HG03139 (cell line): Measurements from ENCODE around the gene SERINC2.
"Not testable (repeated sequence)": the region's sequence is repeated elsewhere in the genome, so short reads cannot be mapped to it uniquely, and the experiment has no call there.

ENCODE experiments used
- ATAC-seq: cut with Tn5 transposase; IDR thresholded peaks from one replicate; pipeline ENCODE4 v1.9.1; 2021; ENCODE audit not compliant: unreplicated experiment

SERINC2 gene

DNA sequence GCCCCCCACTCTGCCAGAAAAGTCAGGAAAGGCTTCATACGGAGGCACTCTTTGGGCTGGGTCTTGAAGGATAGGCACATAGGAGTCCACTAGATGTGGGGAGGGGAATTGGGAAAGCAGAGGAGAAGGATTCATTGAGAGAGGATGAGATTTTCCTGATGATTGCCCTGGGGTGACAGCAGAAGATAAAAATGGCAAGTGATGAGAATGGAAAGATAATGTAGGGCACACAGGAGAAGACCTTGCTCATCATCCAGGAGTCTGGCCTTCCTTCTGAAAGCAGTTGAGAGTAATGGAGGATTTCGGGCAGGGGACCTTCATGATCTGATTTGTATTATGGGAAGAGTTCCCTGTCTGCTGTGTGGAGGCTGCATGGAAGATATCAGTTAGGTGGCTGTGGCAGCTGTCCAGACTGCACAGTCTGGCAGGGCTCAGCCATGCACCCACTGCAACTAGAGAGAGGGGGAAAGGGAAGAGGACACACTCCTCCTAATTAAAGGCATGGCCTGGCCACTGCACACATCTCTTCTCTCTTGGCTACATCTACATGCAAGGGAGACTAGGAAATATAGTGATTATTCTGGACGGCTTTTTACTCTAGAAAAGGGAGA, 30.5 kb upstream of the SERINC2 start:
- ATAC-seq, result no peak

DNA sequence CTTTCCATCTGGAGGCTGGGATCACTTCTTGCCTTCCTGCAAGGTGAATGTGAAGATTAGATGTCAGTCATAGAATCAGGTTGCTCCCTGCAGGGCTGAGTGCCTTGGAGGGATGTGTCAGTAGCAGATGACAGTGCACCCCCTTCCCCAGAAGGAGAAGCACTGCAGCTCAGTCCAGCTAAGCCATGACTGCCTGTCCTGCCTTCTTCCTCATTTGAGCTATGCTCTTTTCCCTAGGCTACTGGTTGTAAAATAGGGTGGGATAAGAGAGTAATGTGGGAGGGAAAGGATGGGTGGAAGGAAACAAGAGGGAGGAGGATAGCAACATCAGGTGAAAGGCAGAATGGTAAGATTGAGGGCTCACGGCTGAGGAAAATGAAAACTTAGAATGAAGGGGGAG, 29.0 kb upstream of the SERINC2 start:
- no peak for ATAC-seq

DNA sequence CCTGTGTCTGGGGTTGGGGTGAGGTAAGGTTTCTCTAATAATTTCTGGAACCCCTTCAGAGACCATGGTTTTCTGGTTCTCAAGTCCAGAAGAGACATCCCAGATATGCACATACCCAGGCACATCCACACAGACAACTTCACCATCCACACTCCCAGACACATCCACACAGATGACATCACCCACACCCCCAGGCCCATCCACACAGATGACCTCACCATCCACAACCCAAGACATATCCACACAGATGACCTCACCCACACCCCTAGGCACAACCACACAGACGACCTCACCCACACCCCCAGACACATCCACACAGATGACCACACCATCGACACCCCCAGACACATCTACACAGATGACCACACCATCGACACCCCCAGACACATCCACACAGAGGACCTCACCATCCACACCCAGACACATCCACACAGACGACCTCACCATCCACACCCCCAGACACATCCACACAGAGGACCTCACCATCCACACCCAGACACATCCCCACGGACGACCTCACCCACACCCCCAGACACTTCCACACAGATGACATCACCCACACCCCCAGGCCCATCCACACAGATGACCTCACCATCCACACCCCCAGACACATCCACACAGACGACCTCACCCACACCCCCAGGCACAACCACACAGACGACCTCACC, 26.3 kb upstream of the SERINC2 start:
- not testable (repeated sequence) for ATAC-seq

DNA sequence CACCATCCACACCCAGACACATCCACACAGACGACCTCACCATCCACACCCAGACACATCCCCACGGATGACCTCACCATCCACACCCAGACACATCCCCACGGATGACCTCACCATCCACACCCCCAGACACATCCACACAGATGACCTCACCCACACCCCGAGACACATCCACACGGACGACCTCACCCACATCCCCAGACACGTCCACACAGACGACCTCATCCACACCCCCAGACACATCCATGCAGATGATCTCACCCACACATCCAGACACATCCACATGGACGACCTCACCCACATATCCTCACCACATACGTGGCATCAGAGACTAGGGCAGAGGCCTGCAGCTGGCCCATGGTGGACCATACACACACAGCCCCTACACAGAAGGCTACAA, 25.4 kb upstream of the SERINC2 start:
- no peak for ATAC-seq

DNA sequence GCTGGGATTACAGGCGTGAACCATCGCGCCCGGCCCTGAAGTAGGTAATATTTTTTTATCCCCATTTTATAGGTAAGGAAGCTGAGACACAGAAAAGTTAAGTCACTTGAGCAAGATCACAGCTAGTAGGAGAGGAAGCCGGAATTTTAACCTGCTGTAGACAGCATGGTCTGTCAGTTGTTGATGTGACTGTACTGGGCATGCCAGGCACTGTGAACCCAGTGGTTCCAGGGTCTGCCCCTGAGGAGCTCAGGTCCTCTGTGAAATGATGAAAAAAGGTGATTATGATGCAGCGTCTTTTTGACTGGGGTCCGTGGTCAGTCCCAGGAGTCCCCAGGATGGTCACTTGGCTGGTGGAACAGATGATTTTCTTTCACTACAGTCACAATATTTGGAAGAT, 23.4 kb upstream of the SERINC2 start:
- no peak for ATAC-seq

DNA sequence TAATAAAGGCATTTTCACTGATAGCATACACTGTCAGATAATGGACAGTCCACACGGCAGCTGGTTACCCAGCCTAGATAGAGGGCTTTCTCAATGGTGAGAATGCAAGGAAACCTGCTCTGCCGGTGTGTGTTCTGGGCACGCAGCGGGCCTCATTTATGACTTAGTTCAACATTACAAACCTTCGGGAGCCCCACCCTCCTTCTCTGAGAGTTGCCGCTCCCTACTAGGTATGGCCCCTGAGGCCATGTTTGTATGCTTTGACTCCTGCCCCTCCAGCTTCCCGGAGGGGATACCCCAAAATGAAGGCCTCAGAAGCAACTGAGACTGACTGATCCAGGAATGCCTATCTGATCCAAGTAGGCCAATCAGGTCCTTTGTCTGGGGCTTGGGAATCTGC, 22.9 kb upstream of the SERINC2 start:
- no peak for ATAC-seq

DNA sequence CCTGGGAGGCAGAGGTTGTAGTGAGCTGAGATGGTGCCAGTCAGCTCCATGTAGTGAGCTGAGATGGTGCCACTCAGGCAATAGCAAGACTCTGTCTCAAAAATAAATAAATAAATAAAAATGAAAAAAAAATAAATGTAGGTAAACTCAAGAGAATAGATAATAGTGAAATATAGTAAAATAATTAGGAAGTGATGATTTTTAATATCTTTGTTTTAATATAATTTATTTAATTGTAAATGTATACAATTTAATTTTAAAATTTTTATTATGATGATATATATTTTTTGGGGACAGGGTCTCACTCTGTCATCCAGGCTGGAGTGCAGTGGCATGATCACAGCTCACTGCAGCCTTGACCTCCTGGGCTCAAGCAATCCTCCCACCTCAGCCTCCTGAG, 19.6 kb upstream of the SERINC2 start:
- no peak for ATAC-seq

DNA sequence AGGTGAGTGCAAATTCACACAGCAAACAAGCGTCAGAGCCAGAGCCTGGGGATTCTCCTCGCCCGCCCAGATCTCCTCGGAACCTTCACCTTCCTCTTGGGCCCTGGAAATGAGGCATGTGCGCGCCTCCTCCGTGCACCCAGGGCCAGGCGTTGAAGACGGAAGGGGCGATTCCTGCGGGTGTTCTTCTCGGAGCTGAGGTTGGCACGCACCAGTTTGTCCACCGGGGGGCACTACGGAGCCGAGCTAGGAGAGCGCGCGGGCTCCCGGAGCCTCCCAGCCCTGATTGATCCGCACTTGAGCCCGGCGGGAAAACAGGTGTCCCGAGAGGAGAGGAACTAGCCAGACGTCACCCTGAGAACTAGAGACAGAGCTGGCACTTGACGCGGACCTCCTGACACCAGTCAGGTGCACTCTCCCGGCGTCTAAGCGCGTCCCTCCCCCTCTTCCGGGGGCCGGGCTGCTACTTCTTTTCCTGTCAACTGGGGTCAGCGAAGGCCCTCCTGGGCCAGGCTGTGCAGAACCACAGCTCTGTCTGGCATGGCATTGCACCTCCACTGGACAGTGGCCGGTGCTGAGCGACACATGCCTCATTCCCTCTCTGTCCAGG, 18.3 kb upstream of the SERINC2 start:
- ATAC-seq, result no peak

DNA sequence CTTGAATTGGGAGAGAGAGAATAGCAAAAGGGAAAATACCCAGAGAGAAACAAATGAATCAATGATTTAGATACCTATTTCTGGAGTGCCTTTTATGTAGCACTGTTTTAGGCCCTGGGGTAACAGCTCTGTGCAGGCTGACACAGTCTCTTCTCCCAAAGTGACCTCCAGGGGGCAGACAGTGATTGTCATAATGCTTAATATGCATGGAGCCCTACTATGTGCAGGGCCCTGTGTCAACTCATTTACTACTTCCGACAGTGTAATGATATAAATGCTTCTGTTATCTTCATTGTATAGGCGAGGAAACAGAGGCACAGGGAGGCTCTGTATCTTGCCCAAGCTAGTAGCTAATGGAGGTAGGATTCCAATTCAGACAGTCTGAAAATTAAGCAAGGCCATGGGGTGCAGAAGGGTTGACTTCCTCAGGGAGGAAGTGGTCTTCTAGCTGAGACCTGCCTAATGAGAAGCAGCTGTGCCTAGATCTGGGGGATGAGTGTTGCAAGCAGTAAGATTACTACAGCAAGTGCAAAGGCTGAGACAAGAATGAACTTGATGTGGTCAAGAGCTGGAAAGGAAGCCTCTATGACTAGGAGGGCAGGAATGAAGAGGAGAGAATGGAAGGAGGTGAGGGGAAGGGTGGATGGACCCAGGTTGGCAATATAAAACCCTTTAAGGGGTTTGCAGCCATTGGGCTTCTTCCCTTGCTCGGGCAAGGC, 16.2 kb upstream of the SERINC2 start:
- ATAC-seq, result no peak

DNA sequence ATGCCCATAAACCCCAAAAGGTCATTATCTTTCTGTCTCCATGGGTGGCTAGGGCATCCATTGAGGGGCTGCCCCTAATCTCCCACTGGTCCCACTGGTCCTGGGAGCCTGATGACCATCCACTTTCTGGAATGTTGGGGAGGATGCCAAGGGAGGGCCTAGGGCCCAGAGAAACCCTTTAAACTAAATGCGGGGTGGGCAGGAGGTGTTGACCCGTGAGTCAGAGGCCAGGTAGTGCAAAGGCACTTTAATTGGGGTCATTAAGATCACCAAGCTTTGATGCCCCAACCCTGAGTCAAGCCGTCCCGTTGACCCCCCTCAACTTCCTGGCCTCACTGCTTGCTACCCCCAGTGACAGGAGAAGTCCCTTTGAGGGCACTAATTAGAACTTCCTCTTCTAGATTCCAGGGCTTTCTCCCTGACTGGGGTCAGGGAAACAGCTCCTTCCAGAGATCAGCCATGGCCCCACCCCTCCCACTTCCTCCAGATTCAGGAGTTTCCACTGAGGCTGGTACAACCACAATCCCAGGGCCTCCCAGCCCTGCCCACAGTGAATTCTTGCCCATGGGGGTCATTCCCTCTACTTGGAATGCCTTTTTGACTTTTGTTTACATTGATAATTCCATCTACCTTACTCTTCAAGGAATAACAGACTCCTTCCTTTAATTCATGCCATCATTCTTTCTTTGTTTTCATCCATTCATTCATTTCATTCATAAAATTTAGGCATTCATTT, 15.5 kb upstream of the SERINC2 start:
- no peak for ATAC-seq

DNA sequence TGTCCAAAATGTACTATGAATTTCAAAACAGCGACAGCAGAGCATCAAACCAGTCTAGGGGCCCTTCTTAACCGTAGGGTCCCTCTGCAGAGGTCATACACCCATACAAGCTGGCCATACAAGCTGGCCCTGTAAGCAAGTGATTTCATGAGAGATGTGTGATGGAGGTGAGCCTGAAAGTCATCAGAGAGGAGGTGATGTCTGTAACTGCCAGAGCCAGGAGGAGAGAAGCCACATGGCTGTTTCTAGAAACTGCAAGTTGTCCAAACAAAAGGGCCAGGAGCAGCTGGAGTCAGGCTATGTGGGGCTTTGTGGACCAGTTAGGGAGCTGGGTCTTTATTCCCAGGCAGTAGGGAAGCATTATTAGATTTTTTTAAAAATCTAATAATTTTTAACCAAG, 14.8 kb upstream of the SERINC2 start:
- ATAC-seq, result no peak

DNA sequence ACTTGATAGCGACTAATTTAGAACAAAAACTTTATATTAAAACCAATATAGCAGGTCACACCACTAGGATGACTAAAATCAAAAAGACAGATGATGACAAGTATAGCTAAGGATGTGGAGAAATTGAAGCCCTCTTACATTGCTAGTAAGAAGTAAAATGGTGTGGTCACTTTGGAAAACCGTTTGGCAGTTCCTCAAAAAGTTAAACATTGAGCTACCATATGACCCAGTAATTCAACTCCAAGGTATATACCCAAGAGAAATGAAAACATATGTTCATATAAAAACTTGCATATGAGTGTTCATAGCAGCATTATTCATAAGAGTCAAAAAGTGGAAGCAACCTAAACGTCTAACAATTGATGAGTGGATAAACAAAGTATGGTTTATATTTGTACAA, 13.0 kb upstream of the SERINC2 start:
- no peak for ATAC-seq

DNA sequence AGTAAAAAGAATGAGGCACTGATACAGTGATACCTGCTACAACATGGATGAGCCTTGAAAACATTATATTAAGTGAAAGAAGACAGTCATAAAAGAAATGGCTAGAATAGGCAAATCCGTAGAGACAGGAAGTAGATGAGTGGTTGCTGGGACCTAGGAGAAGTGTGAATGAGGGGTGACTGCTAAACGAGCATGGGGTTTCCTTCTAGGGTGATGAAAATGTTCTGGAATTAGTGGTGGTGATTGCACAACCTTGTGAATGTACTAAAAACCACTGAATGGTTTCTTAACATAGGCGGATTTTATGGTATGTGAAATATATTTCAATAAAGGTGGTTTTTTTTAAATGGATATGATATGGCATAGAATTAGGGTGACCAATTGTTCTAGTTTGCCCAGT, 12.6 kb upstream of the SERINC2 start:
- ATAC-seq, result no peak

DNA sequence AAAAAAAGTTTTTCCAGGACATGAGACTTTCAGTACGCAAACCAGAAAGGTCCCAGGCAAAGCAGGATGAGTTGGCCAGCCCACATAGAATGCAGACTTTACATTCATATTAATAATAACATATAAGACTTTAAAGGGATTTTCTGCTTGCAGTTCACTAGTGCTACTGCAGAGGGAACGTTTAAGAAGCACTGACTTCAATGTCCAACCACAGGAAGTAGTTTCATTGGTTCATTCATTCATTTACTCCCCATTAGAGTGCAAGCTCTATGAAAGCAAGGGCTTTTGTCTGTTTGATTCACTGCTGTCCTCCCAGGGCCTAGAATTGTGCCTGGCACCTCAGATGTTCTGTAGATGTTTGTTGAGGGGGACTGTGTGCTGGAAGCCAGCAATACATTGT, 11.8 kb upstream of the SERINC2 start:
- ATAC-seq, result no peak

DNA sequence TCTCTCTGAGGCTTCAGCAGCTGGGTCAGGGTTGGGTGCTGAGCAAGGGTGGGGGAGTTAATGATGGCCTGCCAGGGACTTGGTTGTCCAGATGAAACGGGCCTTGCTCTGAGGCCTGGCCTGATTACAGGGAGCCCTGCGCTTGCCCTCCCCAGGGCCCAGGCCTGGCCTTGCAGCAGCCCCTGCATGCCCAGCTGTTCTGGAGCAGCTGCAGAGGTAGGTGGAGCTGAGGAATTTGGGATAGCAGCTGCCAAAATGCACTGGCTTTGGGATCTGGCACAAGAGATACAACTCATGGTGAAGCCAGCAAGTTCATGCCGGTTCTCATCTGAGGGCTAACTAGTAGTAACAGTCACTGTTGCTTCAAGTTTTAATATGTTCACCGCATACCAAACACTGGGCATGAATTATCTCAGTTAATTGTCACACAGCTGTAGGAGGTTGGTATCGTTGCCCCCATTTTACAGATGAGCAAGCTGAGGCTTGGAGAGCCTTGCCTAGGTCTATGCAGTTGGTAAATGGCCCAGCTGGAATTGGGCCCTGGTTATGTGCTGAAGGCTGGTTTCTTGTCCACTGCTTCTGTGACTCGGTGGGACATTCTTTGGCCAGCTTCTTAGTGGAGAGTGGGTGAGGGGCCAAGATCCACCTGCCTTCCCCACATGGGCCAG, 7.3 kb upstream of the SERINC2 start:
- ATAC-seq, result no peak

DNA sequence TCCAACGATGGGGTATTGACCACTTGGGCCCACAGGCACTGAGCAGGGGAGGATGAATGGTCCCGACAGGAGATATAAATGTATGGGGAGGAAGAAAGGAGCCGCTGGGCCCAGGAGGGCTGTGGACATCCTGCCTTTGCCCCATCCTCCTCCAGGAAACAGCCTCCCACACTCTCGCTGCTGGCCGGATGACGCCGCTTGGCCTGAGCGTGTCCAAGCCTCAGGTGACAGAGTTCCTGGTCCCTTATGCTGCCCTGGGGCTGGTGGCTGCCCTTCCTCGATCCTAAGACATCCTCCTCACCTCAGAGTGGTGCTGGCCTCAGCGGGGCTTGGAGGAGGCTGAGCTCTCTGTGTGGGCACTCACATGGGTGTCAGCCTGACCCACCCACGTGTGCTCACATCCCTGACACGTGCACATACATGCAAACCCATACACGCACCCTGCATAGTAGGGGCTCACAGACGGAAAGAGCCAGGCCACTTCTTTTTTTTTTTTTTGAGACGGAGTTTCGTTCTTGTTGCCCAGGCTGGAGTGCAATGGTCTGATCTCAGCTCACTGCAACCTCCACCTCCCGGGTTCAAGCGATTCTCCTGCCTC, 5.9 kb upstream of the SERINC2 start:
- no peak for ATAC-seq

DNA sequence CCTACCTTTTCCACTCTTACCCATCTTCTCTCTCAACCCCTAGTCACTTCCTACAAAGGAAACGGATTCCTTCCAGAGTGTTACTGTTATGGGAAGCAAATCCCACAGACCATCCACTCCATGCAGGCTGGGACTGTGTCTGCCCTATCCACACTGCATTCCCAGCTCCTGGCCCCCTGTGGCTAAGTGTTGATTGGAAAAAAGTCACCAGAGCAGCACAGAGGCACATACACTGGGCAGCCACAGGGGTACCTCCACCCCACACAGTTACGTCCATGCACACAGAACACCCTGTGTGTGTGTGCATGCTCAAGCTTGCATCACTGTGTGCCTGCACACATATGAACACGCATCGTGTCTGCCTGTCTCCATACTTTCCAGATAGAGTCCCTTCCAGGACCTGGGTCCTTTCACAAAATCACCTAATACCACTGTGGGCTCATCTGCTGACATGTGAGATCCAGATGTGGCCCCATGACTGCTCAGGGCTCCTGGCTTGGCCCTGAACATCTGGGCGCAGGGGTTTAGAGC, 4.2 kb upstream of the SERINC2 start:
- no peak for ATAC-seq

DNA sequence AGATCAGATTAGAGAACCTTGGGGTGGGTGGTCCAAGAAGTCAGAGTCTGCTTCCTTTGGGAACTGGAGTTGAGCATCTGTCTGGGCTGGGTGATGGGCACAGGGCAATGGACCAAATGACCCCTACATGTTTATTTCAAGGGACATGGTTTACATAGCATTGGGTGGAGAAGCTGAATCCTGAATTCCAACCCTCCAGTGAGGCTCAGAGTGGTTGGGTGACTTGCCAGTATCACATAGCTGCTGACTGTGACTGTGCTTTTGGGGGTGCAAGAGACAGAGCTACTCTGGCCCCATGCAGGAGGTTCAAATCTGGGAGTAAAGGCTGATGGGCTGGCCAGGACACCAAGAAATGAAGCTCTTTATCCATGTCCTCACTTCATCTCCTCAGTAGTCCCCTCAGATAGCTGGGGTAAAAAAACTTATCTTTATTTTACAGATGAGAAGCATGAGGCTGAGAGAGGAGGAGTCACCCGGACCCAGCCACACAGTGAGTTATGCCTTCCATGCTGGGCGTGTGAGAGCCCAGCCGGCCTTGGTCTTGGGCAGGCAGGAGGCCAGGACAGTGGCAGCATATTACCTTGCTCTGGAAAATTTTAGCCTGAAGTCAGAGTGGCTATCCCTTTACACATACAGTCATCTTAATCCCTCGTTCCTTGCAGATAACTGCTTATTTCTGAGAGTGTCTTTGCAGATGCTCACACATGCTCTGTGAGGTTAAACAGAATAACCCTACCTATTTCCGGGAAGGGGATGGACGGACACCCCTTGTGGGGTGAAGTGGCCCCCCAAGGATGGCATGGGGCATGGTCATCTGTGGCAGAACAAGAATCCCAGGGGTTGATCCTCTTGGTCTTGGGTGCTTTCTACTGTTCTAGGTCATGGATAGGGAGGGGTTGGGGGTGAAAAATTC, 2.8 kb upstream of the SERINC2 start:
- ATAC-seq, result no peak

DNA sequence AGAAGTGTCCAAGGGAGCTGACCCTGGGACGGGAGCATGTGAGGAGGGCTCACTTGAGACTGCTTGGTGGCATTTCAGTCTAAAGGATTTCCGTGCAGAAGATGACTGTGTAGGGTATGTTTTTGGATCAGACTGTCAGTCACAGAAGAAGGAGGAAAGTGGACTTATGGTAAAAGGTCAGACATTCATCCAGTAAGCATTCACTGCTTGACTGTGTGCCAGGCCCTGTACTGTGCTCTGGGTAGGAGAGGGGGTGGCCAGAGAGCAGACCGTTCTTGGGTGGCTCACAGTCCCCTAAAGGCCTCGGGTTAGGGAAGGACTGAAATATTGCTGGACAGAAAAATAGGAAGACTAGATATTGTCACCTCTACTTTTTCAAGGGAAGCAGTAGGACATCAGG, 2.1 kb upstream of the SERINC2 start:
- ATAC-seq, result no peak
